ENCODE data around the gene PRPF19.

Gene PRPF19

GRCh38 chr11:60879971-60880588 is 26.3 kb downstream of the PRPF19 start:
- no peak overlapping the region for H3K27ac ChIP-seq (ENCODE audit: low read depth, low read length)
- H3K9me2 ChIP-seq (replicated peaks; ENCODE audit: insufficient read depth, low read length): no peaks in the 10 kb centered on the region

GRCh38 chr11:60879104-60879503 is 27.3 kb downstream of the PRPF19 start:
- no peak overlapping the region for H3K4me2 ChIP-seq (ENCODE audit: low read depth, low read length, poor library complexity, severe bottlenecking)
- TF ChIP-seq EZH2phosphoT487 (conservative IDR thresholded peaks at IDR 0.05; ENCODE audit: low read length) (no peak), CTCF (IDR thresholded peaks at IDR 0.05; ENCODE audit: insufficient read depth, low read length, poor library complexity, severe bottlenecking) (no peak)
- H3K9me2 ChIP-seq (replicated peaks; ENCODE audit: insufficient read depth, low read length): no peaks in the 10 kb centered on the region
- H4K20me1 ChIP-seq (ENCODE audit: low read depth, low read length): no peaks in the 10 kb centered on the region
- no peak overlapping the region for H3K4me3 ChIP-seq (ENCODE audit: insufficient read depth, low read length, poor library complexity, severe bottlenecking)
- no peak overlapping the region for H2AFZ ChIP-seq (ENCODE audit: low read depth, low read length, severe bottlenecking)
- H3K9me3 ChIP-seq (ENCODE audit: insufficient read depth, low read length): no peaks in the 10 kb centered on the region
- H3K27me3 ChIP-seq (ENCODE audit: low read length): no peaks in the 10 kb centered on the region
- H3K36me3 ChIP-seq (ENCODE audit: low read length): no peaks in the 10 kb centered on the region; the same call in 1 of the 2 replicates
- H3K79me2 ChIP-seq (ENCODE audit: insufficient read depth, low read length): no peaks in the 10 kb centered on the region
- no peaks in the 10 kb centered on the region for H3F3A ChIP-seq (ENCODE audit: insufficient read depth)
- no peak overlapping the region for H3K9ac ChIP-seq (ENCODE audit: low read length)
- no peak overlapping the region for H3K27ac ChIP-seq (ENCODE audit: low read depth, low read length)

More at GRCh38 chr11:60879971-60880588, 26.3 kb downstream of the PRPF19 start:
- no peaks in the 10 kb centered on the region for H3K79me2 ChIP-seq (ENCODE audit: insufficient read depth, low read length)
- no peak overlapping the region for H2AFZ ChIP-seq (ENCODE audit: low read depth, low read length, severe bottlenecking)
- no peaks in the 10 kb centered on the region for H4K20me1 ChIP-seq (ENCODE audit: low read depth, low read length)
- no peaks in the 10 kb centered on the region for H3K9me3 ChIP-seq (ENCODE audit: insufficient read depth, low read length)
- H3K4me2 ChIP-seq (ENCODE audit: low read depth, low read length, poor library complexity, severe bottlenecking): no peak overlapping the region
- H3K36me3 ChIP-seq (ENCODE audit: low read length): no peaks in the 10 kb centered on the region; the same call in 1 of the 2 replicates
- no peaks in the 10 kb centered on the region for H3F3A ChIP-seq (ENCODE audit: insufficient read depth)
- no peak overlapping the region for H3K4me3 ChIP-seq (ENCODE audit: insufficient read depth, low read length, poor library complexity, severe bottlenecking)
- no peak overlapping the region for H3K9ac ChIP-seq (ENCODE audit: low read length)
- H3K27me3 ChIP-seq (ENCODE audit: low read length): no peaks in the 10 kb centered on the region
- TF ChIP-seq EZH2phosphoT487 (conservative IDR thresholded peaks at IDR 0.05; ENCODE audit: low read length): no peak
- TF ChIP-seq CTCF (IDR thresholded peaks at IDR 0.05; ENCODE audit: insufficient read depth, low read length, poor library complexity, severe bottlenecking): no peak

- H3F3A ChIP-seq (ENCODE audit: insufficient read depth): no peaks in the 10 kb centered on the region
- H3K79me2 ChIP-seq (ENCODE audit: insufficient read depth, low read length): no peaks in the 10 kb centered on the region
- no peaks in the 10 kb centered on the region for H4K20me1 ChIP-seq (ENCODE audit: low read depth, low read length)
- no peaks in the 10 kb centered on the region for H3K9me3 ChIP-seq (ENCODE audit: insufficient read depth, low read length)
- H3K9ac ChIP-seq (ENCODE audit: low read length): no peak overlapping the region
- no peak overlapping the region for H3K27ac ChIP-seq (ENCODE audit: low read depth, low read length)
- no peak overlapping the region for H3K4me2 ChIP-seq (ENCODE audit: low read depth, low read length, poor library complexity, severe bottlenecking)
- no peaks in the 10 kb centered on the region for H3K27me3 ChIP-seq (ENCODE audit: low read length)
- H3K4me3 ChIP-seq (ENCODE audit: insufficient read depth, low read length, poor library complexity, severe bottlenecking): no peak overlapping the region
- H2AFZ ChIP-seq (ENCODE audit: low read depth, low read length, severe bottlenecking): no peak overlapping the region
- no peaks in the 10 kb centered on the region; the same call in 1 of the 2 replicates for H3K36me3 ChIP-seq (ENCODE audit: low read length)
- TF ChIP-seq CTCF (IDR thresholded peaks at IDR 0.05; ENCODE audit: insufficient read depth, low read length, poor library complexity, severe bottlenecking): no peak
- no peak for TF ChIP-seq EZH2phosphoT487 (conservative IDR thresholded peaks at IDR 0.05; ENCODE audit: low read length)
- no peaks in the 10 kb centered on the region for H3K9me2 ChIP-seq (replicated peaks; ENCODE audit: insufficient read depth, low read length)
Measured at GRCh38 chr11:60878245-60879101, 27.9 kb downstream of the PRPF19 start.

Data from SU-DHL-6 (cell line).